Lower lobe of right lung (tissue), 2 donors: ENCODE data around the gene VPS35. TPM values are rescaled to one million over a fixed set of nuclear protein-coding genes. Genes with fewer than 3 reads are reported as not detected.

Experiments
- ATAC-seq, 2 donors: fragments of 200-7000 bp; cut with Tn5 transposase; one replicate each; pipeline ENCODE4 v1.9.1; 2020 to 2022; ENCODE audit warnings: mild to moderate bottlenecking in 2 of 2, moderate library complexity in 2 of 2
- DNase-seq: peaks from one replicate; pipeline ENCODE4 v3.0.0-alpha.2; 2020
- H3K27ac ChIP-seq: fragments of 200-600 bp; one replicate; pipeline ENCODE4 v1.8.0; 2022
- H3K27me3 ChIP-seq: fragments of 200-600 bp; one replicate; pipeline ENCODE4 v1.8.0; 2022; ENCODE audit warnings: low read depth
- H3K36me3 ChIP-seq: fragments of 200-600 bp; one replicate; pipeline ENCODE4 v1.8.0; 2022; ENCODE audit warnings: mild to moderate bottlenecking
- H3K4me1 ChIP-seq: fragments of 200-600 bp; one replicate; pipeline ENCODE4 v1.8.0; 2022
- H3K4me3 ChIP-seq: fragments of 200-600 bp; one replicate; pipeline ENCODE4 v1.8.0; 2022; ENCODE audit warnings: mild to moderate bottlenecking
- H3K9me3 ChIP-seq: fragments of 200-600 bp; one replicate; pipeline ENCODE4 v1.8.0; 2022
- CTCF ChIP-seq: fragments of 200-600 bp; IDR thresholded peaks from one replicate; pipeline ENCODE4 v1.8.0; 2022; ENCODE audit warnings: antibody characterized with exemption, mild to moderate bottlenecking
- intact Hi-C: fragments of 100-400 bp; cut with DNase I; formaldehyde crosslinking; loops from one replicate; pipeline ENCODE4 v1.11.0; 2022
- total RNA-seq: library from RNA; stranded (reverse); fragmentation: NEBNext Ultra II Directional; extraction: Animal tissue kit (Norgen Biotek cat#: 25700); gene quantifications from one replicate; pipeline ENCODE4 v1.2.1, GENCODE V29; 2021
- donor health status: DM: no; HTN: yes; CAD: no; lungs with severe emphysema.

The VPS35 gene
- total RNA-seq, 1 donor from 2014 or later = 98.9 TPM

GRCh38 chr16:46673320-46674013 is 15.5 kb downstream of the VPS35 start:
- no peak overlapping the region for H3K27ac ChIP-seq
- intact Hi-C loops = no loop called here
- no peaks in the 10 kb centered on the region for H3K9me3 ChIP-seq
- H3K4me3 ChIP-seq = no peak overlapping the region
- no peak for DNase-seq
- H3K27me3 ChIP-seq = no peaks in the 10 kb centered on the region
- peak; percentile 85 for TF ChIP-seq CTCF
- peak; percentile 78 to 90 for ATAC-seq
- no peaks in the 10 kb centered on the region for H3K4me1 ChIP-seq
- peaks cover 100% of the 10 kb centered on the region for H3K36me3 ChIP-seq

- Histone ChIP-seq H3K27ac (no peak overlapping the region), H3K9me3 (no peaks in the 10 kb centered on the region), H3K27me3 (no peaks in the 10 kb centered on the region), H3K4me1 (no peaks in the 10 kb centered on the region), H3K4me3 (no peak overlapping the region), H3K36me3 (peaks cover 98% of the 10 kb centered on the region)
- intact Hi-C loops = no loop called here
- TF ChIP-seq CTCF = no peak
- DNase-seq = no peak
- no peak for ATAC-seq
Measured at GRCh38 chr16:46662123-46662522, 26.9 kb downstream of the VPS35 start.

GRCh38 chr16:46658925-46659324 is 30.1 kb downstream of the VPS35 start:
- Histone ChIP-seq H3K27me3 (no peaks in the 10 kb centered on the region), H3K9me3 (no peaks in the 10 kb centered on the region), H3K36me3 (peaks cover 69% of the 10 kb centered on the region), H3K4me3 (no peak overlapping the region), H3K4me1 (no peaks in the 10 kb centered on the region), H3K27ac (no peak overlapping the region)
- peak; percentile 85 to 96 for ATAC-seq
- no peak for TF ChIP-seq CTCF
- DNase-seq = peak; percentile 71
- intact Hi-C loops = no loop called here

- no peak for ATAC-seq
- no peak for DNase-seq
- TF ChIP-seq CTCF = no peak
- H3K27me3 ChIP-seq = no peaks in the 10 kb centered on the region
- no peak overlapping the region for H3K4me3 ChIP-seq
- intact Hi-C loops = no loop called here
- H3K36me3 ChIP-seq = no peaks in the 10 kb centered on the region
- H3K4me1 ChIP-seq = no peaks in the 10 kb centered on the region
- H3K27ac ChIP-seq = no peak overlapping the region
- no peaks in the 10 kb centered on the region for H3K9me3 ChIP-seq
Measured at GRCh38 chr16:46651305-46651704, 37.7 kb downstream of the VPS35 start.

GRCh38 chr16:46650254-46650623 is 38.7 kb downstream of the VPS35 start:
- Histone ChIP-seq H3K27me3 (no peaks in the 10 kb centered on the region), H3K27ac (no peak overlapping the region), H3K9me3 (no peaks in the 10 kb centered on the region), H3K4me3 (no peak overlapping the region), H3K4me1 (no peaks in the 10 kb centered on the region), H3K36me3 (no peaks in the 10 kb centered on the region)
- ATAC-seq (peak in 1 of 2 donors; percentile 26), DNase-seq (no peak)
- intact Hi-C loops = no loop called here
- TF ChIP-seq CTCF = no peak
